HG02642 (cell line): Measurements from ENCODE around the gene FAM186B.

Source experiments
- ATAC-seq: cut with Tn5 transposase; IDR thresholded peaks from one replicate; pipeline ENCODE4 v1.9.1; 2021; ENCODE audit warnings: mild to moderate bottlenecking; ENCODE audit not compliant: unreplicated experiment, poor library complexity

Gene FAM186B

GRCh38 chr12:49635656-49636055, 30.2 kb upstream of the FAM186B start:
- ATAC-seq, result no peak

- no peak for ATAC-seq
Measured at GRCh38 chr12:49635036-49635435, 29.6 kb upstream of the FAM186B start.

- ATAC-seq, result no peak
Measured at GRCh38 chr12:49633703-49634345, 28.4 kb upstream of the FAM186B start.

GRCh38 chr12:49632986-49633702, 27.7 kb upstream of the FAM186B start:
- ATAC-seq, result no peak

- ATAC-seq, result no peak
Measured at GRCh38 chr12:49632401-49632800, 27.0 kb upstream of the FAM186B start.

- no peak for ATAC-seq
Measured at GRCh38 chr12:49631336-49631907, 26.0 kb upstream of the FAM186B start.

GRCh38 chr12:49627752-49628360, 22.4 kb upstream of the FAM186B start:
- ATAC-seq, result no peak

- ATAC-seq, result no peak
Measured at GRCh38 chr12:49626836-49627235, 21.4 kb upstream of the FAM186B start.

- no peak for ATAC-seq
Measured at GRCh38 chr12:49626169-49626835, 20.9 kb upstream of the FAM186B start.

GRCh38 chr12:49624921-49625577, 19.6 kb upstream of the FAM186B start:
- ATAC-seq, result no peak

- peak; percentile 77 for ATAC-seq
Measured at GRCh38 chr12:49623142-49623904, 17.9 kb upstream of the FAM186B start, which contains the start of gene PRPF40B. Gene PRPF40B, plus strand, starts transcription at chr12:49623561. Its CDS starts 30 bp downstream, at chr12:49623591.

GRCh38 chr12:49622501-49623141, 17.2 kb upstream of the FAM186B start:
- peak; percentile 28 for ATAC-seq

GRCh38 chr12:49621651-49622500, 16.4 kb upstream of the FAM186B start:
- ATAC-seq, result peak; percentile 19

GRCh38 chr12:49619286-49619685, 13.8 kb upstream of the FAM186B start:
- no peak for ATAC-seq

GRCh38 chr12:49618576-49618975, 13.1 kb upstream of the FAM186B start:
- ATAC-seq, result no peak

- no peak for ATAC-seq
Measured at GRCh38 chr12:49616533-49617219, 11.2 kb upstream of the FAM186B start.

GRCh38 chr12:49615725-49616124, 10.3 kb upstream of the FAM186B start:
- ATAC-seq, result no peak
